Liver (tissue), 9 donors: Measurements from ENCODE around the gene TRPC4AP. TPM values are rescaled to one million over a fixed set of nuclear protein-coding genes. Genes with fewer than 3 reads are reported as not detected.
A peak's percentile ranks its signal among the peaks of the same experiment; 100 is the strongest.

Source experiments
- DNase-seq: peaks from one replicate; pipeline ENCODE4 v3.0.0-alpha.2; 2017; ENCODE audit warnings: low spot score
- H3K27ac ChIP-seq, 2 donors: one replicate each; pipeline ENCODE4 v1.7.0; 2013; ENCODE audit warnings: inconsistent platforms in 2 of 2, low read length in 2 of 2, control low read depth in 1 of 2, low read depth in 1 of 2, mild to moderate bottlenecking in 1 of 2
- H3K27me3 ChIP-seq, 4 donors: one replicate each; pipeline versions ENCODE4 v1.6.1 to v1.7.0; 2013; ENCODE audit warnings: low read length in 3 of 4, inconsistent platforms in 1 of 4, mild to moderate bottlenecking in 1 of 4, moderate library complexity in 1 of 4; ENCODE audit not compliant: control insufficient read depth in 4 of 4, insufficient read depth in 4 of 4
- H3K36me3 ChIP-seq, 4 donors: one replicate each; pipeline versions ENCODE4 v1.6.1 to v1.7.0; 2013; ENCODE audit warnings: low read length in 3 of 4, mild to moderate bottlenecking in 3 of 4, low read depth in 1 of 4, moderate library complexity in 1 of 4; ENCODE audit not compliant: control insufficient read depth in 4 of 4, insufficient read depth in 3 of 4
- H3K4me1 ChIP-seq, 4 donors: one replicate each; pipeline versions ENCODE4 v1.6.1 to v1.7.0; 2013; ENCODE audit warnings: low read length in 3 of 4, mild to moderate bottlenecking in 3 of 4, moderate library complexity in 1 of 4; ENCODE audit not compliant: control insufficient read depth in 4 of 4, insufficient read depth in 4 of 4
- H3K4me3 ChIP-seq, 3 donors: one replicate each; pipeline versions ENCODE4 v1.6.1 to v1.7.0; 2013; ENCODE audit warnings: low read length in 3 of 3, control low read depth in 1 of 3, low read depth in 1 of 3, mild to moderate bottlenecking in 1 of 3
- H3K9ac ChIP-seq, 2 donors: one replicate each; pipeline ENCODE4 v1.7.0; 2013; ENCODE audit warnings: low read length in 2 of 2, mild to moderate bottlenecking in 2 of 2, moderate library complexity in 2 of 2, control low read depth in 1 of 2, low read depth in 1 of 2
- H3K9me3 ChIP-seq, 4 donors: one replicate each; pipeline versions ENCODE4 v1.6.1 to v1.7.0; 2013; ENCODE audit warnings: low read length in 3 of 4; ENCODE audit not compliant: control insufficient read depth in 4 of 4
- ATF3 ChIP-seq: IDR thresholded peaks from 2 replicates; pipeline ENCODE4 v1.6.1; 2016; ENCODE audit warnings: antibody characterized with exemption
- CTCF ChIP-seq: fragments of 150-350 bp; IDR thresholded peaks from 2 replicates; pipeline ENCODE4 v1.5.1; 2017; ENCODE audit warnings: improper control_type of control experiment, low read depth, low read length; ENCODE audit not compliant: missing input control
- FOXA1 ChIP-seq: IDR thresholded peaks from 2 replicates; pipeline ENCODE4 v1.6.1; 2016; ENCODE audit warnings: antibody characterized with exemption
- GABPA ChIP-seq, 2 donors: IDR thresholded peaks in 1 of 2; conservative IDR thresholded peaks in 1 of 2; 2 replicates each; pipeline ENCODE4 v1.6.1; 2016; ENCODE audit warnings: antibody characterized with exemption in 2 of 2, mild to moderate bottlenecking in 1 of 2, moderate library complexity in 1 of 2
- HNF4A ChIP-seq, 2 donors: conservative IDR thresholded peaks; 2 replicates each; pipeline ENCODE4 v1.6.1; 2016; ENCODE audit warnings: antibody characterized with exemption in 2 of 2, mild to moderate bottlenecking in 2 of 2
- HNF4G ChIP-seq: IDR thresholded peaks from 2 replicates; pipeline ENCODE4 v1.6.1; 2016; ENCODE audit warnings: antibody characterized with exemption
- MAX ChIP-seq: IDR thresholded peaks from 2 replicates; pipeline ENCODE4 v1.6.1; 2016; ENCODE audit warnings: antibody characterized with exemption
- RAD21 ChIP-seq, 2 donors: IDR thresholded peaks; 2 replicates each; pipeline ENCODE4 v1.6.1; 2016; ENCODE audit warnings: antibody characterized with exemption in 2 of 2, mild to moderate bottlenecking in 2 of 2
- REST ChIP-seq: IDR thresholded peaks from 2 replicates; pipeline ENCODE4 v1.6.1; 2016; ENCODE audit warnings: antibody characterized with exemption, mild to moderate bottlenecking
- RXRA ChIP-seq, 2 donors: IDR thresholded peaks; 2 replicates each; pipeline ENCODE4 v1.6.1; 2017 to 2018; ENCODE audit warnings: antibody characterized with exemption in 2 of 2, mild to moderate bottlenecking in 1 of 2
- TAF1 ChIP-seq: conservative IDR thresholded peaks from 2 replicates; pipeline ENCODE4 v1.6.1; 2016; ENCODE audit warnings: antibody characterized with exemption, mild to moderate bottlenecking
- ZBTB33 ChIP-seq: IDR thresholded peaks from 2 replicates; pipeline ENCODE4 v1.6.1; 2016; ENCODE audit warnings: antibody characterized with exemption
- WGBS: extraction: QIAGEN DNeasy Blood & Tissue Kit; methylation state at CpG from one replicate; pipeline ENCODE4 v1.1.7; 2013; 5-methylcytosine and 5-hydroxymethylcytosine counted together
- polyA plus RNA-seq, 2 donors: library from polyadenylated mRNA; stranded (reverse) in 1 of 2; unstranded in 1 of 2; fragments of 200-250 nt in 1 of 2; fragments of >200 nt in 1 of 2; fragmentation: Nextera tagmentation in 1 of 2; extraction: Ambion mirVana in 1 of 2; gene quantifications; one replicate each; pipeline versions ENCODE4 v1.2.1 to v1.2.3, GENCODE V29; 2013 to 2015
- total RNA-seq, 2 donors: library from RNA; depleted of rRNA; stranded (reverse); fragments of >200 nt; gene quantifications; one replicate each; pipeline ENCODE4 v1.2.3, GENCODE V29; 2014
- donor health status: healthy.
- donor health status: healthy.
- donor health status: healthy.
- donor health status: healthy.
- donor health status: healthy.

TRPC4AP gene
- total and polyA plus RNA-seq, 4 donors, result 26.3 to 57.2 (median 33.8) TPM

- peak; percentile 25 for DNase-seq
- no peaks in the 10 kb centered on the region for H3K4me1 ChIP-seq
- no peaks in the 10 kb centered on the region for H3K9me3 ChIP-seq
- H3K27me3 ChIP-seq, result no peaks in the 10 kb centered on the region
- H3K9ac ChIP-seq, result no peak overlapping the region
- H3K27ac ChIP-seq, result no peak overlapping the region
- H3K4me3 ChIP-seq, result no peak overlapping the region
- TF ChIP-seq MAX (no peak), REST (no peak), ZBTB33 (no peak), CTCF (no peak), HNF4G (no peak), RXRA (IDR thresholded peaks at IDR 0.05) (no peak), FOXA1 (no peak), TAF1 (no peak), GABPA (IDR thresholded peaks at IDR 0.05 in 1 of 2, conservative IDR thresholded peaks at IDR 0.05 in 1 of 2) (no peak), ATF3 (no peak), HNF4A (conservative IDR thresholded peaks at IDR 0.05) (no peak), RAD21 (IDR thresholded peaks at IDR 0.05) (no peak)
- peaks cover 5 to 66% (median 37%) of the 10 kb centered on the region in 4 donors for H3K36me3 ChIP-seq
- WGBS, result 88% methylated on average over 11 of the region's 11 CpGs
Measured at GRCh38 chr20:35018590-35019371, 73.8 kb downstream of the TRPC4AP start.
